ENCODE data around the gene STX16.
A peak's percentile ranks its signal among the peaks of the same experiment; 100 is the strongest.

The STX16 gene

GRCh38 chr20:58688840-58689239, 37.8 kb downstream of the STX16 start:
- Histone ChIP-seq H3K27ac (ENCODE audit: low read length) (no peak overlapping the region), H3K9me3 (ENCODE audit: control insufficient read depth in 1 of 2, low read length in 2 of 2) (no peaks in the 10 kb centered on the region), H3K4me1 (ENCODE audit: control insufficient read depth in 1 of 2, insufficient read depth in 2 of 2, low read length in 2 of 2) (peaks cover 8 to 19% of the 10 kb centered on the region in 2 donors), H3K27me3 (ENCODE audit: low read depth, low read length) (no peaks in the 10 kb centered on the region), H3K4me3 (ENCODE audit: low read depth in 1 of 2, low read length in 2 of 2) (no peak overlapping the region), H3K36me3 (ENCODE audit: control insufficient read depth in 1 of 2, insufficient read depth in 2 of 2, low read length in 2 of 2) (peaks cover 0 to 7% of the 10 kb centered on the region in 2 donors)

GRCh38 chr20:58690396-58691135, 39.5 kb downstream of the STX16 start:
- Histone ChIP-seq H3K27me3 (ENCODE audit: low read depth, low read length) (no peaks in the 10 kb centered on the region), H3K4me1 (ENCODE audit: control insufficient read depth in 1 of 2, insufficient read depth in 2 of 2, low read length in 2 of 2) (peaks cover 10 to 30% of the 10 kb centered on the region in 2 donors)

GRCh38 chr20:58691773-58692578, 40.9 kb downstream of the STX16 start:
- peaks cover 10 to 30% of the 10 kb centered on the region in 2 donors for H3K4me1 ChIP-seq (ENCODE audit: control insufficient read depth in 1 of 2, insufficient read depth in 2 of 2, low read length in 2 of 2)
- H3K4me3 ChIP-seq (ENCODE audit: low read depth in 1 of 2, low read length in 2 of 2) = peak overlapping the region in 1 of 2 donors; percentile 19
- H3K36me3 ChIP-seq (ENCODE audit: control insufficient read depth in 1 of 2, insufficient read depth in 2 of 2, low read length in 2 of 2) = peaks cover 15 to 19% of the 10 kb centered on the region in 2 donors

More at GRCh38 chr20:58690396-58691135, 39.5 kb downstream of the STX16 start:
- Histone ChIP-seq H3K4me3 (ENCODE audit: low read depth in 1 of 2, low read length in 2 of 2) (no peak overlapping the region), H3K36me3 (ENCODE audit: control insufficient read depth in 1 of 2, insufficient read depth in 2 of 2, low read length in 2 of 2) (peaks cover 1 to 12% of the 10 kb centered on the region in 2 donors), H3K9me3 (ENCODE audit: control insufficient read depth in 1 of 2, low read length in 2 of 2) (no peaks in the 10 kb centered on the region), H3K27ac (ENCODE audit: low read length) (peak overlapping the region; percentile 35)

GRCh38 chr20:58692579-58693225, 41.6 kb downstream of the STX16 start, which contains the start of gene NPEPL1:
Gene NPEPL1 (plus strand): TSS chr20:58692800. CDS start chr20:58692901, 101 bp downstream.
- H3K9me3 ChIP-seq (ENCODE audit: control insufficient read depth in 1 of 2, low read length in 2 of 2) = no peaks in the 10 kb centered on the region
- peaks cover 18 to 27% of the 10 kb centered on the region in 2 donors for H3K36me3 ChIP-seq (ENCODE audit: control insufficient read depth in 1 of 2, insufficient read depth in 2 of 2, low read length in 2 of 2)
- no peaks in the 10 kb centered on the region for H3K27me3 ChIP-seq (ENCODE audit: low read depth, low read length)
- peak within 1 kb of the TSS; percentile 48 to 60 for H3K4me3 ChIP-seq (ENCODE audit: low read depth in 1 of 2, low read length in 2 of 2)
- H3K27ac ChIP-seq (ENCODE audit: low read length) = peak within 1 kb of the TSS; percentile 81
- H3K4me1 ChIP-seq (ENCODE audit: control insufficient read depth in 1 of 2, insufficient read depth in 2 of 2, low read length in 2 of 2) = peaks cover 10 to 30% of the 10 kb centered on the region in 2 donors

More at GRCh38 chr20:58691773-58692578, 40.9 kb downstream of the STX16 start:
- Histone ChIP-seq H3K27me3 (ENCODE audit: low read depth, low read length) (no peaks in the 10 kb centered on the region), H3K9me3 (ENCODE audit: control insufficient read depth in 1 of 2, low read length in 2 of 2) (no peaks in the 10 kb centered on the region), H3K27ac (ENCODE audit: low read length) (peak overlapping the region; percentile 81)

DNA sequence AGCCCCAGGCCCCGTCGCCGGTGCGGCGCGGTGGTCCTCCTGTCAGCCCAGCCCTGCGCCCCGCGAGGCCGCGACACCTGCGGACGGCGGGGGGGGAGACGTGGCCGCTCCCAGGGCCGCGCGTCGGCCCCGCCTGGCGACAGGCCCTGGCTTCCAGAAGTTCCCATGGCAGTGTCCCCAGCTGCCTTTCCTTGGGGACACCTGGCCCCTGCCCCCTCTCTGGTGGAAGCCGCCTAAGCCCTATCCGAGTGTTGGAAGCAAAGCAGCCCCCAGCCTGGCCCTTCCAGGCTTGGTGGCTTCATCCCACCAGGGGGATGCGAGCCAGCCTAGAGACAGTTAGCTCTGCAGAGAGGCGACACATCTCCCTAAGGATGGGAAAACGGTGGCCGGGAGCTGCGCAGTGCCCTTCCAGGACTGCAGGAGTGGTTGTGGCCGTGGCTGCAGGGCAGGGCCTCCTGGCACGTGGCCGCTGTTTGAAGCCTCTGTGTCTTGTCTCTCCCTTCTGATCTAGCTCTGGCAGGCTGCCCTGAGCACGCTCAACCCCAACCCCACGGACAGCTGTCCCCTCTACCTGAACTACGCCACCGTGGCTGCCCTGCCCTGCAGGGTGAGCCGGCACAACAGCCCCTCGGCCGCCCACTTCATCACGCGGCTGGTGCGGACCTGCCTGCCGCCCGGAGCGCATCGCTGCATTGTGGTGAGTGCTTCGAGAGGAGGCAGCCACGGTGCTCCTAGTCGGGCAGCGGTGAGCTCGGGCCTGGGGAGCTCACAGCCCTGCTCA, 42.3 kb downstream of the STX16 start:
- no peaks in the 10 kb centered on the region for H3K27me3 ChIP-seq (ENCODE audit: low read depth, low read length)
- peaks cover 18 to 34% of the 10 kb centered on the region in 2 donors for H3K36me3 ChIP-seq (ENCODE audit: control insufficient read depth in 1 of 2, insufficient read depth in 2 of 2, low read length in 2 of 2)
- H3K4me3 ChIP-seq (ENCODE audit: low read depth in 1 of 2, low read length in 2 of 2) = peak overlapping the region; percentile 48 to 60
- H3K4me1 ChIP-seq (ENCODE audit: control insufficient read depth in 1 of 2, insufficient read depth in 2 of 2, low read length in 2 of 2) = peaks cover 10 to 30% of the 10 kb centered on the region in 2 donors
- H3K27ac ChIP-seq (ENCODE audit: low read length) = no peak overlapping the region
- H3K9me3 ChIP-seq (ENCODE audit: control insufficient read depth in 1 of 2, low read length in 2 of 2) = no peaks in the 10 kb centered on the region

DNA sequence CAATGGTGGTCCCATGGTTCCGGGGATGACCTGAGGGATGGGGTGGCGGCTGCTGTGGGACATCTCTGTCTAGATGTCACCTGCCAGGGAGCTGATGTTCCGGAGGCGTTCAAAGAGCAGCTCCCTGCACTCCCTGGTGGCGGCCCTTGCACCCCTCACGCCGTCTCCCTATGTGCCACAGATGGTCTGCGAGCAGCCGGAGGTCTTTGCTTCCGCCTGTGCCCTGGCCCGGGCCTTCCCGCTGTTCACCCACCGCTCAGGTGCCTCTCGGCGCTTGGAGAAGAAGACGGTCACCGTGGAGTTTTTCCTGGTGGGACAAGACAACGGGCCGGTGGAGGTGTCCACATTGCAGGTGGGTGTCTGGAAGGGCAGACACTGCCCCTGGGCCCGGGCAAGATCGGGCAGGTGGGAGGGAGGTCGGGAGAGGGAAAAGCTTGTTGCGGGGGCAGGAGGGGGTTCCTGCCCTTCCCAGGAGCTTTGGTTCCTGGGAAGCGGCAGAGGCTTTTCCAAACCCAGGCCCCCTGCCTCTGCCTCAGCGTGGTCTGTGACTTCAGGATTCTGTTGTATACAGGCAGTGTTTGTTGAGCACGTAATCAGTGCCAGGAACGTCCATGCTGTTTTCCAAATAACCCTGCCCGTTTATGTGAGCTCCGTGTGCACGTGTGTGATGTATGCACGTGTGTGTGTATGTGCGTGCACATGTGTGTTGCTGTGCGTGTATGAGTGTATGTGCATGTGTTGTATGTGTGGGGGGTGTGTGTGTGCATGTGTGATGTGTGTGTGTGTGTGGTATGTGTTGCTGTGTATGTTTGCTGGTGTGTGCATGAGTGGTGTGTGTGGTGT, 43.4 kb downstream of the STX16 start:
- H3K36me3 ChIP-seq (ENCODE audit: control insufficient read depth in 1 of 2, insufficient read depth in 2 of 2, low read length in 2 of 2) = peaks cover 18 to 44% of the 10 kb centered on the region in 2 donors
- H3K4me3 ChIP-seq (ENCODE audit: low read depth in 1 of 2, low read length in 2 of 2) = no peak overlapping the region

GRCh38 chr20:58695084-58695722, 44.1 kb downstream of the STX16 start:
- H3K27me3 ChIP-seq (ENCODE audit: low read depth, low read length) = no peaks in the 10 kb centered on the region
- peaks cover 18 to 52% of the 10 kb centered on the region in 2 donors for H3K36me3 ChIP-seq (ENCODE audit: control insufficient read depth in 1 of 2, insufficient read depth in 2 of 2, low read length in 2 of 2)

More for the DNA sequence above, 43.4 kb downstream of the STX16 start:
- Histone ChIP-seq H3K27me3 (ENCODE audit: low read depth, low read length) (no peaks in the 10 kb centered on the region), H3K9me3 (ENCODE audit: control insufficient read depth in 1 of 2, low read length in 2 of 2) (no peaks in the 10 kb centered on the region), H3K4me1 (ENCODE audit: control insufficient read depth in 1 of 2, insufficient read depth in 2 of 2, low read length in 2 of 2) (peaks cover 10 to 30% of the 10 kb centered on the region in 2 donors), H3K27ac (ENCODE audit: low read length) (no peak overlapping the region)

GRCh38 chr20:58695895-58696375, 44.9 kb downstream of the STX16 start:
- Histone ChIP-seq H3K4me1 (ENCODE audit: control insufficient read depth in 1 of 2, insufficient read depth in 2 of 2, low read length in 2 of 2) (peaks cover 10 to 27% of the 10 kb centered on the region in 2 donors), H3K4me3 (ENCODE audit: low read depth in 1 of 2, low read length in 2 of 2) (no peak overlapping the region), H3K9me3 (ENCODE audit: control insufficient read depth in 1 of 2, low read length in 2 of 2) (no peaks in the 10 kb centered on the region), H3K36me3 (ENCODE audit: control insufficient read depth in 1 of 2, insufficient read depth in 2 of 2, low read length in 2 of 2) (peaks cover 22 to 59% of the 10 kb centered on the region in 2 donors), H3K27me3 (ENCODE audit: low read depth, low read length) (no peaks in the 10 kb centered on the region), H3K27ac (ENCODE audit: low read length) (no peak overlapping the region)

More at GRCh38 chr20:58695084-58695722, 44.1 kb downstream of the STX16 start:
- peaks cover 10 to 30% of the 10 kb centered on the region in 2 donors for H3K4me1 ChIP-seq (ENCODE audit: control insufficient read depth in 1 of 2, insufficient read depth in 2 of 2, low read length in 2 of 2)
- H3K9me3 ChIP-seq (ENCODE audit: control insufficient read depth in 1 of 2, low read length in 2 of 2) = no peaks in the 10 kb centered on the region
- no peak overlapping the region for H3K4me3 ChIP-seq (ENCODE audit: low read depth in 1 of 2, low read length in 2 of 2)
- no peak overlapping the region for H3K27ac ChIP-seq (ENCODE audit: low read length)

DNA sequence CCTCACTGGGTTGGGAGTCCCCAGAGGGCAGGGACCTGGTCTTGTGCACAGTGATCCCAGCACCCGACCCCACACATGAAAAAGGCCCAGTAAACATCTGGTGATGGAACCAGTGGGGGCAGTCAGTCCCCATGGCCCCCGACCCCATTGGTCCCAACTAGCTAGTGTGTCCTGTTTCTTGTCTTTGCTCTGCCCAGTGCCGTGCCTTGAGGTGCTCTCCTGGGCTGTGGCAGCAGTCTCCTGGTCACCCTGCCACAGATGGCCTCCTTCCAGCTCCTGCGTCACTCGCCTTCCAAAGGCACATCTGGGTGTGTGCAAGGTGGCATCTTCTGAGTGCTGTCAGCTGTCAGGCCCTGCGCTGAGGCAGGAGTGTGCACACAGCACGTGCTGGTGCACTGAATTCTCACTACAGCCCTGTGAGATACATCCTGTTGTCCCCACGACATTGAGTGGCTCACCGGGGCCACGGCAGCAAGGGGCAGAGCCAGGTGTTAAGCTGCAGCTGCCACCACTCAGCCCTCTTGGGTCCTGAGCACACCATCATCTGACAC, 45.4 kb downstream of the STX16 start:
- Histone ChIP-seq H3K4me1 (ENCODE audit: control insufficient read depth in 1 of 2, insufficient read depth in 2 of 2, low read length in 2 of 2) (peaks cover 10 to 22% of the 10 kb centered on the region in 2 donors), H3K4me3 (ENCODE audit: low read depth in 1 of 2, low read length in 2 of 2) (no peak overlapping the region), H3K9me3 (ENCODE audit: control insufficient read depth in 1 of 2, low read length in 2 of 2) (no peaks in the 10 kb centered on the region), H3K36me3 (ENCODE audit: control insufficient read depth in 1 of 2, insufficient read depth in 2 of 2, low read length in 2 of 2) (peaks cover 23 to 61% of the 10 kb centered on the region in 2 donors), H3K27me3 (ENCODE audit: low read depth, low read length) (no peaks in the 10 kb centered on the region), H3K27ac (ENCODE audit: low read length) (no peak overlapping the region)

Measured in muscle layer of duodenum (tissue), 2 donors.